HEK293 (cell line): ENCODE results near the gene LAMC3.

Experiments used
- CTCF ChIP-seq: fragments of 450-650 bp; formaldehyde crosslinking; IDR thresholded peaks from 2 replicates; pipeline ENCODE4 v1.5.1; 2016; ENCODE audit warnings: missing biosample characterization, missing genetic modification characterization
- SETDB1 ChIP-seq: IDR thresholded peaks from one replicate; pipeline ENCODE4 v1.6.1; 2017; ENCODE audit warnings: mild to moderate bottlenecking, low read length, moderate library complexity, mixed read lengths; ENCODE audit not compliant: insufficient read length
- ZBTB11 ChIP-seq: fragments of 450-650 bp; formaldehyde crosslinking; conservative IDR thresholded peaks from 2 replicates; pipeline ENCODE4 v1.5.1; 2016; ENCODE audit warnings: low read depth, missing biosample characterization, missing genetic modification characterization
- ZBTB7A ChIP-seq: fragments of 450-650 bp; formaldehyde crosslinking; IDR thresholded peaks from 2 replicates; pipeline ENCODE4 v1.5.1; 2016; ENCODE audit warnings: low read depth, missing biosample characterization, missing genetic modification characterization
- ZNF146 ChIP-seq: fragments of 450-650 bp; formaldehyde crosslinking; IDR thresholded peaks from 2 replicates; pipeline ENCODE4 v1.5.1; 2016; ENCODE audit warnings: missing biosample characterization, missing genetic modification characterization
- ZNF155 ChIP-seq: fragments of 450-650 bp; formaldehyde crosslinking; IDR thresholded peaks from 2 replicates; pipeline ENCODE4 v1.5.1; 2016; ENCODE audit warnings: missing biosample characterization, missing genetic modification characterization
- ZNF221 ChIP-seq: fragments of 450-650 bp; formaldehyde crosslinking; IDR thresholded peaks from 2 replicates; pipeline ENCODE4 v1.5.1; 2017; ENCODE audit warnings: missing biosample characterization, missing genetic modification characterization, borderline replicate concordance
- ZNF26 ChIP-seq: fragments of 450-650 bp; formaldehyde crosslinking; IDR thresholded peaks from 2 replicates; pipeline ENCODE4 v1.5.1; 2016; ENCODE audit warnings: missing biosample characterization, missing genetic modification characterization
- ZNF274 ChIP-seq, 2 experiments: fragments of 200-500 bp in 1 of 2; fragments of 450-650 bp in 1 of 2; sonication (Bioruptor generic) in 1 of 2; formaldehyde crosslinking in 1 of 2; IDR thresholded peaks; 2 replicates each; pipeline versions ENCODE4 v1.5.1 to v1.6.1; 2014 to 2016; ENCODE audit warnings: borderline replicate concordance in 1 of 2, inconsistent platforms in 1 of 2, low read length in 1 of 2, missing biosample characterization in 1 of 2, missing genetic modification characterization in 1 of 2
- ZNF561 ChIP-seq: fragments of 450-650 bp; IDR thresholded peaks from 2 replicates; pipeline ENCODE4 v1.5.1; 2018; ENCODE audit warnings: missing biosample characterization, missing genetic modification characterization, borderline replicate concordance
- TF ChIP-seq, protein P1 (sequence below): fragments of 450-650 bp; formaldehyde crosslinking; IDR thresholded peaks from 2 replicates; pipeline ENCODE4 v1.5.1; 2016; ENCODE audit warnings: missing biosample characterization, missing genetic modification characterization, low read depth
- TF ChIP-seq, protein P2 (sequence below): fragments of 450-650 bp; formaldehyde crosslinking; IDR thresholded peaks from 2 replicates; pipeline ENCODE4 v1.5.1; 2017; ENCODE audit warnings: missing biosample characterization, missing genetic modification characterization

- TF ChIP-seq ZNF221 (tag by site-specific recombination) (no peak), CTCF (tag by site-specific recombination) (no peak), SETDB1 (no peak), ZNF146 (tag by site-specific recombination) (no peak), ZNF26 (tag by site-specific recombination) (no peak), ZNF561 (tag by site-specific recombination) (no peak), ZBTB11 (tag by site-specific recombination) (no peak), ZNF274 (IDR thresholded peaks at IDR 0.05; ENCODE audit: low read length) (no peak), ZNF274 (tag by site-specific recombination; IDR thresholded peaks at IDR 0.05; ENCODE audit: borderline replicate concordance) (no peak), ZNF155 (tag by site-specific recombination) (no peak), ZBTB7A (tag by site-specific recombination) (no peak)
- TF ChIP-seq, protein P1, sequence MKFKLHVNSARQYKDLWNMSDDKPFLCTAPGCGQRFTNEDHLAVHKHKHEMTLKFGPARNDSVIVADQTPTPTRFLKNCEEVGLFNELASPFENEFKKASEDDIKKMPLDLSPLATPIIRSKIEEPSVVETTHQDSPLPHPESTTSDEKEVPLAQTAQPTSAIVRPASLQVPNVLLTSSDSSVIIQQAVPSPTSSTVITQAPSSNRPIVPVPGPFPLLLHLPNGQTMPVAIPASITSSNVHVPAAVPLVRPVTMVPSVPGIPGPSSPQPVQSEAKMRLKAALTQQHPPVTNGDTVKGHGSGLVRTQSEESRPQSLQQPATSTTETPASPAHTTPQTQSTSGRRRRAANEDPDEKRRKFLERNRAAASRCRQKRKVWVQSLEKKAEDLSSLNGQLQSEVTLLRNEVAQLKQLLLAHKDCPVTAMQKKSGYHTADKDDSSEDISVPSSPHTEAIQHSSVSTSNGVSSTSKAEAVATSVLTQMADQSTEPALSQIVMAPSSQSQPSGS, result no peak
- TF ChIP-seq, protein P2, sequence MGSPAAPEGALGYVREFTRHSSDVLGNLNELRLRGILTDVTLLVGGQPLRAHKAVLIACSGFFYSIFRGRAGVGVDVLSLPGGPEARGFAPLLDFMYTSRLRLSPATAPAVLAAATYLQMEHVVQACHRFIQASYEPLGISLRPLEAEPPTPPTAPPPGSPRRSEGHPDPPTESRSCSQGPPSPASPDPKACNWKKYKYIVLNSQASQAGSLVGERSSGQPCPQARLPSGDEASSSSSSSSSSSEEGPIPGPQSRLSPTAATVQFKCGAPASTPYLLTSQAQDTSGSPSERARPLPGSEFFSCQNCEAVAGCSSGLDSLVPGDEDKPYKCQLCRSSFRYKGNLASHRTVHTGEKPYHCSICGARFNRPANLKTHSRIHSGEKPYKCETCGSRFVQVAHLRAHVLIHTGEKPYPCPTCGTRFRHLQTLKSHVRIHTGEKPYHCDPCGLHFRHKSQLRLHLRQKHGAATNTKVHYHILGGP, result no peak
Measured at GRCh38 chr9:131122158-131122557, 113.2 kb downstream of the LAMC3 start.
